ENCODE measurements around the gene PARP11.

Gene PARP11, protein sequence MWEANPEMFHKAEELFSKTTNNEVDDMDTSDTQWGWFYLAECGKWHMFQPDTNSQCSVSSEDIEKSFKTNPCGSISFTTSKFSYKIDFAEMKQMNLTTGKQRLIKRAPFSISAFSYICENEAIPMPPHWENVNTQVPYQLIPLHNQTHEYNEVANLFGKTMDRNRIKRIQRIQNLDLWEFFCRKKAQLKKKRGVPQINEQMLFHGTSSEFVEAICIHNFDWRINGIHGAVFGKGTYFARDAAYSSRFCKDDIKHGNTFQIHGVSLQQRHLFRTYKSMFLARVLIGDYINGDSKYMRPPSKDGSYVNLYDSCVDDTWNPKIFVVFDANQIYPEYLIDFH

DNA sequence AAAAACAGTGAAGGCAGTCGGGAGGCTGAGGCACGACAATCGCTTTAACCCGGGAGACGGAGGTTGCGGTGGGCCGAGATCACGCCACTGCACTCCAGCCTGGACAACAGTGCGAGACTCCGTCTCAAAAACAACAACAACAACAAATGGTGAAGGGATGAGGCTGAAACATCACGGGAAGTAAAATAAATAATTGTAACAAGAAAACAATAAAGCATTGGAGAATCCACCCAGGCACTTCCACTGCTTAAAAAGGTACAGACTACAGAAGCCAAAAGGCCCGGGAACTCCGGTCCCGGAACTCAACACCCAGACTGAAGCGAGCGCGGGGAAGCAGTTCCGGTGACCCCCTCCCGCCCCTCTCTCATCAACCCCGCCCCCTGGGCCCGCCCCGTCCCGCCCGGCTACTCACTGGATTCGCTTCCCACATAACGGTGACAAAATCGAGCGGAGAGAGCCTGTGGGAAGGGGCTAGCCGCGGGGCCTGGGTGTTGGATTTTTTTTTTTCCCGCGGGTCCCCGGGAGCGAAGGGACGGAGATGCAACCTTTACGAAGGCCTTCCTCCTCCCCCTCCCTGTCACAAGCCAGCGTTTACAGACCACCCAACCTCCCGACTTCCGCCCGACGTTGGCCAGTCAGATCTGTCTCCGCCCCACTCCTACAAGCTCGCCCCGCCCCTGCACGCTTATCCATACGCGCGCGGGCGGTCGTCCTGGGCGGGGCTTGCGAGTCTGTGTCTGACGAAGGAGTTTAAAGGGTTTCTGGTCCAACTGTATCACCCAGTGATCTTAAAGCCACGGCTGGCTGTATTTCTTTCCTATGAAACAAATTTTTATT lies at the start of gene PARP11:
Gene PARP11, minus strand, starts transcription at position 600 of the 837 bp plus-strand sequence. Its CDS starts 170 bp downstream, at position 430.
- peak; percentile 97 for DNase-seq

DNA sequence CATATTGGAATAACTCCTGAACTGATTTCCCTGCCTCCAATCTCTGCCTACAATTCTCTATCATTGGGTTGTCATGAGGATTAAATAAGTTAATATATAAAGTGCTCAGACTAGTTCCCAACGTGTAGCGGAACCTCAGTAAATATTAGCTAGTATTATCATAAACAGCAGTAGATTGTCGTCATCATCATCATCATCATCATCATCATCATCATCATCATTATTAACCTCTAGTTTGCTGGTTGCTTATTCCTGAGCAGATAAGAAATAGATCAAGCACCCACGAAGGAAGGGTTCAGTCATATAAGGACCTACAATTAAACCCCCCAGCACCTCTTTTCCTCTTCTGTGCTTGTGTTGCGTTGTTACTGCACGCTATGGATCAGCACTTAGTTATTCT lies 48.8 kb upstream of the PARP11 start:
- DNase-seq: no peak

DNA sequence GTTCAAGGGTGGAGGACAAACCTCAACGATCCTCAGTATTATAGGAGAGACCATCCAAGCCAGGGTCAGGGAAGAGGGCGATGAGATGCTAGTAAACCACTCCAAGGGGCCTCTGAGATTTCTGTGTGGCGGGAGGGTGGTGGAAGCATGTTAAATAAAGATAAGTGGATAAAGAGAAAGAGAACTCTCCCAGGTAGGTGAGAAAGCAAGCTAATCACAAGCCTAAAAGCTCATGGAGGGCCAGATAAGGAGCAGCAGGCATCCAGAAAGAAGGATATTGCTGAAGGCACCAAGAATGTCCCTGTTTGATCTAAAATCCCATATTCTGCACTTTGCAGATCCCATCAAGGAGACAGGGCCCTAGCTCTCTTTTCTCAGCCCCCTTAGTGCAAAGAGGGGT lies 48.3 kb upstream of the PARP11 start:
- no peak for DNase-seq

DNA sequence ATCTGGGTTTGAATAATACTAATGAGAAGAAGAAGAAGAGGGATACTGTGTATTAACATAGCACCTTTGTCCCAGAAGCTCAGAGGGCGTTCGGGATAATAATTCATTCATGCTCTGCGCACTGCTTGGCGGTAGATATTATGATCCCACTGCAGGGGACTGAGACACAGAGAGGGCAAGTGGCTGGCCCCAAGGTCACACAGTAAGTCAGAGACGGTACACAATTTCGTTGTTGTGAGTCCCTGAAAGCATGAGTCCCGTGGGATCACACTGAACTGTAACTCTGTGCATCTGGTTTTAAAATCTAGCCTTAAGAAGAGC lies 47.9 kb upstream of the PARP11 start:
- DNase-seq: no peak

DNA sequence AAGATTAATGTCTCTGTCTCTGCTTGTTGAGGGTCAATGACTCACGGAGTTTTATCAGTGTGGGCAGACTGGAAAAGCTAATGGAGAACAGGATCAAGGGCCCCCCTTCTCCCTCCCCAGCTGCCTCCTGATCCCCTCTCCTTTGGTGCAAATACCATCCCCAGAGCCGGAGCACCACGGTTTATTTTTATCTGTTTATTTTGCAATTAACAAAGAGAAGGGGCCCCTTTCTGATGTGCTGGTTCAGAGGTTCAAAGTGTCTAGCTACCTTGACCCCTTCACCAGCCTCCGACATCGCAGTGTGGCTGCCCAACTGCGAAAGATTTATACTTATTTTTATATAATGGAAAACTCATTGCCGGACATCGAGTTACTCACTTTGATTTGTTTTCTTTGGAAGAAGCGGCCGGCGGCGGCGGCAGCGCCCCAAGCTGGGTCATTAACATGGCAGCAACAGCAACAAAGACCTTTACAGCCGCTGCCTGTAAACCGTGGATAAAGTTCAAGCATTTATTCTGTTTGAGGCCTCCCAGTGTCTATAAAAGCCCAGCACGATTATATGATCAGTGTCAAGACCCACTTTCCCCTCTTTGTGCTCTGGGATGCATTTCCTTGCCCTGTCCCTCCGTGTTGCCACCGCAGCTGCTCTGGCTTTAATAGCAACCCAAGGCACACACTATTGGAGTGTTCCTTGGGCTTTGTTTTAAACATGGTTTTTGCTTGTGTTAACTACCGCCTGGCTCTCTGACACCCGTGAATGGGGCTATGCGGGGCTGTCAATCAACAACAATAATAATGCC lies 47.4 kb upstream of the PARP11 start:
- no peak for DNase-seq

DNA sequence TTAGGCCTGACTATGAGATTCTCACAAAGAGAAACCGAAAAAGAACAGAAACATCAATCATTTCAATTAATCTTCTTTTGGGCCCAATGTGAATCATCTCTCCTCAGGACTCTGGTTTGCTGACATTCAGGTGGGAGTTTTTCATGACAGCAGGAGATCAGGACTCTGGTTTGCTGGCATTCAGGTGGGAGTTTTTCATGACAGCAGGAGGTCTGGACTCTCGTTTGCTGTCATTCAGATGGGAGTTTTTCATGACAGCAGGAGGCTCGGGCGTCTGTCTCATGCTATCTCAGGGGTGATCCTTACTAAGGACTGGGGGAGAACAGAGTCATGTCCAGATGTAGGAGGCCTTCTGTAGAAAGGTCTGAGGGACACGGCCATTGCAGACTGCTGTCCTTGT lies 40.1 kb upstream of the PARP11 start:
- DNase-seq: no peak

DNA sequence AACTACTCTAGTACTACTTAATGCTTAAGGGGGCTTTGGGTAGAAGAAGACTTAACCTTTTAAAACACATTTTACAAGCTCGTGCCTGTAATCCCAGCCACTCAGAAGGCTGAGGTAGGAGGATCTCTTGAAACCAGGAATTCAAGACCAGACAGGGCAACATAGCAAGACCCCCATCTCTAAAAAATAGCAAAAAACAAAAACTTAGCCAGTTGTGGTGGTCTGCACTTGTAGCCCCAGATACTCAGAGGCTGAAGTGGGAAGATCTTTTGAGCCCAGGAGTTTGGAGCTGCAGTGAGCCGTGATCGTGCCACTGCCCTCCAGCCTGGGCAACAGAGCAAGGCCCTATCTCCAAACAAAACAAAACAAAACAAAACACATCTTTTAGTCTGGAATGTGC lies 39.7 kb upstream of the PARP11 start:
- no peak for DNase-seq

DNA sequence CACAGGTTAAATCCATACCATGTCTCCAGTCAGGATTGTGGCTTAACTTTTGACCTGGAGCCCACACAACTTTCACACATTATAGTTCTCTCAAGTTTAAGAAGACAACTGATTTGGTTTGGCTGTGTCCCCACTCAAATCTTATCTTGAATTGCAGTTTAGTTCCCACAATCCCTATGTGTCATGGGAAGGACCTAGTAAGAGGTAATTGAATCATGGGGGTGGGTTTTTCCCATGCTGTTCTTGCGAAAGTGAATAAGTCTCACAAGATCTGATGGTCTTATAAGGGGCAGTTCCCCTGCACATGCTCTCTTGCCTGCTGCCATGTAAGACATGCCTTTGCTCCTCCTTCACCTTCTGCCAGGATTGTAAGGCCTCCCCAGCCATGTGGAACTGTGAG lies 38.2 kb upstream of the PARP11 start:
- no peak for DNase-seq

DNA sequence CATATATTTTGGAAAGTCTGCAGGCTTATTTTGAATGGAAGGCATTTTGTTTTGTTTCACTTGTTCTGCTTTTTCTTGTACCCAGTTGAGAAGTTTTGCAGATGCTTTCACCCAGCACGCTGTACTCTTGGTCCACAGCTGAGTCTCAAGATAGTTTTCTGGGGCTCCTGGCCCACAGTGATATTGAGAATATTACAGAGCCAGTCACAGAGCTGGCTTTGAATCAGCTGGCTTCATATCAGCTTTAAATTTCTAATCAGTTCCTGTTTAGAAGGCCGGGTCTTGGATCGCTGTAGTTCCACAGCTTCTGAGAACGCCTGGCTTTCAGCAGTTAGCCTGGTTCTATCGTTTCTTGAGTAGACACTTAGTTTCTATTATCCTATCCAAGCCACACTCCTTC lies 32.5 kb upstream of the PARP11 start:
- DNase-seq: no peak

DNA sequence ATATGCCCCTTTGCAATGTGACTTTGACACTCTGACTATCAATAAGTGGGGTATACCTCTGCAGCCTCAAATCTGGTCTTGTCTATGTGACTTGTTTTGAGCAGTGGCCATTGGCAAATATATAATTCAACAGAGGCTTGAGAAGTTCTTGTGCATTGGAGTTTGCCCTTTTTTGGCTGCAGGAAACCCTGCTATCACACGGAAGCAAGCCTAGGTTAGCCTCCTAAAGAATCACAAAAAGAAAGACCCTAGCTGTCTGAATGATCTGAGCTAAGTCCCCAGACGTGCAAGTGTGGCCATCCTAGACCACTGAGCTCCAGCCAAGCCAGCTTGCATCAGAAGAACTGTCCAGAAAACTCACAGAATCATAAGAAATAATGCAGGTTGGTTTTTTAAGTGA lies 31.8 kb upstream of the PARP11 start:
- no peak for DNase-seq

DNA sequence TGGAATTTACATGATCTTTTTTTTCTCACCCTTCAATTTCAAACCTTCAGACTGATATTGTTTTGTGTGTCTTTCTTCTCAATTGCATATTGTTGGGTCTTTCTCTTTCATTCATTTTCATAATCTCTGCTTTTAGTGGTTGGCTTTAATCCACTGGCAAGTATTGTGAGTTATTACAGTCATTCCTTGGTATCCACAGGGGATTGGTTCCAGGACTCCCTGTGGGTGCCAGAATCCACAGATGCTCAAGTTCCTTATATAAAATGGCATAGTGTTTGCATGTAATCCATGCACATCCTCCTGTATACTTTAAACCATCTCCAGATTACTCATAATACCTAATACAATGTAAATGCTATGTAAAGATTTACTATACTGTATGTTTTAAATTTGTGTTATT lies 29.7 kb upstream of the PARP11 start:
- DNase-seq: no peak

DNA sequence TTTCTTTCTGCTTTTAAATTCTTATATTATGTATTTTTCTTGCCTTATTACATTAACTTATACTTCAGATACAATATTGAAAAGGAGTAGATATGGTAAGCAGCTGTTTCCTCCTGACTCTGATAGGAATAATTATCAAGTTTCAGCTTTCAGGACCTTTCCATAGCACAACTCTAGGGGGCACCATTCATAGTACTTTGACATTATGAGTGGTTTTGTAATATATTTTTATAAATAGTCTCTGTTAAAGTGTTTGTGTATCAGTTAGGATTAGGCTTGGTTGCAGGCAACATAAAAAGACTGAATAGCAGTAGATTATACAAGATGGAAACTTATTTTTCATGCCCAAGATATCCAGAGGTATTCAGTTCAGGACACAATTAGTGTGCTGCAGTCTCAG lies 27.9 kb upstream of the PARP11 start:
- DNase-seq: no peak

DNA sequence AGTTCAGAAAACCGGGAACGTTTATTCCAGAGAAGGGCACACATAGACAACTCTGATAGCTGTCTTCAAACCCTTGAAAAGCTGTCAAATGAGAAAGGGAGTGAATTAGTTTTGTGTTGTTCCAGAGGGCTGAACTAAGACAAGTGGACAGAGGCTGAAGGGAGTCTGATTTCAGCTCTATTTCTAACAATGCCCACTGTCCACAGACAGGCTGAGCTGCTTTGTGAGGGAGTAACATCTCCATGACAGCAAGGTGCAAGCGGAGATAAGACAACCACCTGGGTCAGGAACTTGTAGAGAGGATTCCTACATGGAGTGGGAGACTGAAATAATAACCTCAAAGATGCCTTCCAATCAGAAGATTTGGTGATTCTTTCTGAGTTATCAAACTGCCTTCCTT lies 25.6 kb upstream of the PARP11 start:
- no peak for DNase-seq

DNA sequence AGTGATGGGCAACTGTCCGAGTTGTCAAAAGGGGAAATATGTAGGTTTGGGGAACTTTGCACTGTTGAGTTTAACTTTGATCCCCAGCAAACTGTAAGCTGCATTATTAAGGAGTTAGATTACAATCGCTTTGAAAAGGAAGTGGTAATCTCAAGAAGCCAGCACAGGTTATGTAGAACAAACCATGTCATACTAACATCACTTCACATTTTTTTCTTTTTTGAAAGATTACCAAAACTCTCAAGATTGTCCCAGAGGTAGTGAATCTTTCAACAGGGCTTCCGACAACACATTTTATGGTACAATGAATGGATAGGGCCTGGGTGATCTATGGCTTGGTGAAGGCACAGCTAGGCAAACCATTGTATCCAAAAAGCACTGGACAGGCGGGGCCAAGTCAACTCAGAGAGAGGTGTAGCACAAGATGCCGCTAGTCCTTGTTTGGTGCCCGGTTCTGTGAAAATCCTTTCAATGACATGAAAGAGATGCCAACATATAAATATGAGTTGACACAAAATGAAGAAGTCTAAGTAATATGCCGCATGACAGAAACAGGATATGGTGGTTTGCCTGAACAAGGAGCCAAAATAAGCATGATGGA lies 24.3 kb upstream of the PARP11 start:
- DNase-seq: peak; percentile 30

DNA sequence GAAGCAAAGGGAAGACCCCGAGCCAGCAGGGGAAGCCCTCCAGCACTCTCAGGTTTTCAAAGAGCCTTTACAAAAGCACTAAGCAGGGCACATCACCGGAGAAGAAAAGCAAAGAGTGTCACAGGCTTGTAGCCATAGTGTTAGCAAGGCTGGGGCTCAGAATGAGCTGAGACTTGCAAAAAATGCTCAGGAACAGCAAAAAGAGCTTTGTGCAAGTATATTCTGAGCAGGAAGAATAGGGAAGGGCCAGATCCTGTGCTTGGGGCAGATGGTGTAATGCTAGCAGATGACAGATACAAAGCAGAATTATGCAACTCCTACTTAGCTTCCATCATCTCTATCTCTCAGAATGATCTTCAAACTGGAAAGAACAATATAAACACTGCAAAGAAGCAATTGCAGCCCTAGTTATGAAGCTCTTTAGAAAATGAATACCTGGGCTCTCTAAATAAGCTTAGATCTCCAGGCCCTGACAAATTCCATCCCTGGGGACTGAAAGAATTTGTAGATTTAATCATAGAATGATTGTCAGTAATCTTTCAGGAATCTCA lies 23.7 kb upstream of the PARP11 start:
- no peak for DNase-seq

DNA sequence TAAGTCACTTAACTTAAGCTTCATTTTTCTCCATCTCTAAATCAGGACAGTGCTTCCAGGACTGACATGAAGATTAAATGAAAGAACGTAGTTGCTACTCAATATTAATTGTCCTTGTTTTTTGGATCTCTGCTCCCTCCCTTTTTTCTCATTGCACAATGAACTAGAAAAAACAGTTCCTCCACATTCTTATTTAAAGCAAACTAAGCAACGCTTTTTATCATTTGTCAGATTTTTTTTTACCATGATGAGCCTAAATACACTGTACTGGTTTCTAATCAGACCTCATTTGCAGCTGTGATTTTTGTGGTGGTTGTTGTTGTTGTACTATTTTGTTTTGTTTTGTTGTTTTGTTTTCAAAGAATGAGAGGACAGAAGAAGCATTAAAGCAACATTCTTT lies 23.2 kb upstream of the PARP11 start:
- no peak for DNase-seq

DNA sequence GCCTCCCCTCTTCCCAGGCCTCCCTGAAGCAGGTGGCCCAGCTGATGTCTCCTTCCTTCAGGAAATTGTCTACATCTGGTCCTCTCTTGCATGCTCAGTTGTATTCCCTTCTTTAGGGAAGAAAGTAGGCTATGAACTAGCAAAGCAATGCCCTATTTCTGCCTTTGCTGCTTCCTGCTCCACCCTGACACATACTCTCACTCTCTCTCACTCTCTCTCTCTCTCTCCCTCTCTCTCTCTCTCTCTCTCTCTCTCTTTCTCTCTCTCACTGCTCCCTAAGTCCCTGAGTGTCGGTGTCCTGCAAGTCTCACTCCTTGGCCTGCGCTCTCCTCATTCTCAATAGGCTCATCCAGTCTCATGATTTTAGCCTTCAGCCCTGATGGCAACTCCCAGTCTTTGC lies 19.4 kb upstream of the PARP11 start:
- no peak for DNase-seq

DNA sequence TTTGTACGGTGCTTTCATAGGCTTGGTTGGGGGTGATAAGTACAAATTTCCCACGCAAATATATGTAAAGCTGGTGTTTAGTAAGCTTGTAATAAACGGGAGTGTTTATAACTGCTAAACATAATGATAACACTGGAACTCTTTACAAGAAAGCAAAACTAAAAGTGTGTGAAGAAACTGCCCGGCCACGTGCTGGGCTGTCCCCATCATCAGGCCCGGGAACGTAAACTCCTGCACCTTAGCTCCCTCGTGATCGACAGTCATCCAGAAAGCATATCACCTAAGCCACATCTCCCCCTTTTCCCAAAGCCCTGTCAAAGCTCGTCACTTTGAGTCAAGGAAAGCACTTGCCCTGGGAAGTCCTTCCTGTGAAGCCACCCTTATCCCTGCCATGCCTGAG lies 18.0 kb upstream of the PARP11 start:
- DNase-seq: no peak

DNA sequence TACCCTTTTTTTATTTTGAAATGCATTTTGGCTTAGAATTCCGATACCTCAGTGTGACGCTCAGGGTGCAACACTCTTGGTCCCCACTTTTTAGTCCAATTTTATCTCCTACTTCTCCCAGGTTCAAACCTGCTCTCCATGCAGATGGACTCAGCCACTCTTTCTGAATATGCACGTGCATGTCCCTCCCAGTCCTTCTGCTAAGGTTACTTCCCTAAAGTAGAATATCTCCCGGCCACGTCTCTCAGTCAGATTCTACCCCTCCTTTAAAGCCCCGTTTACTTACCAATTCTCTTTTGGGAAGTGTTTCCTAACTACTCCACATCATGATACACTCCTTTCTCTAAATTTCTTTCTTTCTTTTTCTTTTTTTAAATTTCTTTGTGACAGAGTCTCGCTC lies 15.5 kb upstream of the PARP11 start:
- DNase-seq: no peak

DNA sequence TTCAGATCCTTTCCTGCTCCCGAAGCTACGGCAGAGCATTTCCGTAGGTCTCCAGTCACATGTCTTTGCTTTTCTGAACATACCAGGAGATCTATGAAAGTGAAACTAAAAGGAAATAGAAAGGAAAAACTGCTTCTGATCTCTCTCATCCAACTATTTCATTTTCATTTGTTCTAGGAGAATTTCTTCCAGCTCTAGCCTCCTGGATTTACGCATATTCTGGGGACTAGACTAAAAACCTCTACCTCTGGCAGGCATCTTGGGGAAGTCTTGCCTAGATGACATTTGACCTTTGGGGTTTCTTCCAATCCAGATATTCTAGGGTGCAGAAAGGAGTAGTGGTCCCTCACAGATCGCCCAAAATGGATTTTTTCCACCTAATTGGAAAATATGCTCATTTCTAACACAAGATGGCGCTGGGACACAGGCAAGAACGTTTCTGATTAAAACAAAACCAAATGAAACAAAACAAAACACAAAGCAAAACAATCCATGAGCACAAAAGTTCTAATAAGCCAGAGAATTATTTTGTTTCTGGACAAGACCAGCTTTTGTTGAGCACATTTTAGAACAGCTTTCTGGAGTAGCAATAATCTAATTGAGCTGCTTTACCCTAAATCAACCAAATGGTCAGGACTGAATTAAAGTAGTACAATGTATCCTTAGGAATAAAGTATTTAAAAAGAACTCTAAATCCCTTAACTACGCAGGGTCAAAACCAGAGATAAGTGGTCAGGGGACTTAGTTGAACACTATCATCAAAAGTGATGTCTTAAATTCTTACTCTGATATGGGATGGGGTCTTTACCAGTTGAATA lies 12.3 kb upstream of the PARP11 start:
- no peak for DNase-seq

DNA sequence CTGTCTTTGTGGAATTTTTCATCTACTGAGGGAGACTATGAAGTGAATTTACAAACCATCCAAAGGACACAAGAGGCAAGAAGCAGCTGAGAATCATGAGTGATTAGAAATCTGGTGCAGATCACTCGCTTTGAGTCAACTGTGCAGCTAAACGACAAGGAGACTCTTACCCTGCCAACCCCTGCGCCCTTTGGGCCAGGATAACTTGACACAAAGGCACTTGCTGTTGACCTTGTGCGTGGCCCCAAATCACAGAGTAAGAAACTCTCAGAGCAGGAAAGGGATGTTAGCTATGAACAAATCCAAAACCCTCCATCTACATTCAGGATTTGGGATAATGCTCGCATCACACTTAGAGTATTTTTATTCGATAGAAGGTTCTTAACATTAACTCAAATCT lies 11.5 kb upstream of the PARP11 start:
- DNase-seq: no peak

DNA sequence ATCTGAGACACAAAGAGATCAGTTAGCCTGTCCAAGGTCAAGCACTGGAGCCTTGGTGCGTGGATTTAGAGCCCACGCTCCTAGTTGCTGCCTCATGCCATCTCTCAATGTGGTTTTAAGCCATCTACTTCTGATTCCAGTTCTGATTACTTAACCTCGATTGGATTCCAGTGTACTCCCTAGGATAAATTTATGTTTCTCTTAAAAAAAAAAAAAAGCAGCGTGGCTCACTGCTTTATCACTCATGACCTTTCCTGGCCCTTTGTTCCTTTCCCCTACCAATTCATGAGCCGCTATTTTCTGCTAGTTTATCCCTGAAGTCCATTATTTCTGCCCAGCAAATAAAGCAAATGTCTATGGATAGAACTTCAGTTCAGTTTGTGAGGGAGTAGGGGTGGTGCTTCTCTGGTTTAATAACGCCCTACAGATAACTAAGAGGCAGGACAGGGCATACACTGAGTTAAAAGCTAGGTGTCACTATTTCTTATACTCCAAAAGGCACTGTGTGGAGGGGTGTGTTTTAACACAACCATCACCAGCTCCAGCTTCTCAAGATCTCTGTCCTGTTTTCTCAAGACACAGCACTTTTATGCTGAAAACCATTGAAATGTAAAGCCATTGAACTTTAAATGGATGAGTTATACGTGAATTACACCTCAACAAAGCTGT lies 9.8 kb upstream of the PARP11 start:
- no peak for DNase-seq
